SK-N-SH (cell line): ENCODE data around the gene CPM. TPM values are rescaled to one million over a fixed set of nuclear protein-coding genes. Genes with fewer than 3 reads are reported as not detected.
A peak's percentile ranks its signal among the peaks of the same experiment; 100 is the strongest.

Source experiments
- CTCF ChIA-PET: fragments of 300-600, 350-600 bp; formaldehyde crosslinking; extraction: SDS; loops from one replicate; lab custom pipeline; 2021; lab: Yijun Ruan, JAX
- POLR2A ChIA-PET: fragments of 350-600 bp; sonication (Branson Sonifier 250); formaldehyde crosslinking; extraction: SDS; loops from one replicate; lab custom pipeline; 2020; ENCODE audit warnings: antibody characterized with exemption, inconsistent platforms; lab: Yijun Ruan, JAX
- DNase-seq: peaks from one replicate; pipeline ENCODE4 v3.0.0; 2012
- H2AFZ ChIP-seq: fragments of 200-600 bp; sonication (generic); 2 replicates; pipeline ENCODE4 v1.8.1; 2016; ENCODE audit warnings: antibody characterized with exemption, mild to moderate bottlenecking, low read depth
- H3F3A ChIP-seq: fragments of 200-600 bp; sonication (generic); replicated peaks from 2 replicates; pipeline ENCODE3; 2016; ENCODE audit warnings: antibody characterized with exemption, mild to moderate bottlenecking; ENCODE audit not compliant: insufficient read depth
- H3K27ac ChIP-seq, 2 experiments: fragments of 200-500 bp in 1 of 2; fragments of 200-600 bp in 1 of 2; sonication (Bioruptor generic) in 1 of 2; sonication (generic), shearing (Covaris generic) in 1 of 2; 2 replicates each; pipeline versions ENCODE4 v1.5.1 to v1.6.1; 2014 to 2016; ENCODE audit warnings: low read depth in 2 of 2, inconsistent platforms in 1 of 2, low read length in 1 of 2, mild to moderate bottlenecking in 1 of 2, mixed read lengths in 1 of 2
- H3K27me3 ChIP-seq: fragments of 200-600 bp; sonication (generic), shearing (Covaris generic); 2 replicates; pipeline ENCODE4 v1.6.1; 2016; ENCODE audit warnings: mixed run types; ENCODE audit not compliant: insufficient read depth
- H3K36me3 ChIP-seq, 2 experiments: fragments of 200-500 bp in 1 of 2; fragments of 200-600 bp in 1 of 2; sonication (Bioruptor generic) in 1 of 2; sonication (generic) in 1 of 2; replicated peaks in 1 of 2; 2 replicates each; pipeline versions ENCODE3 to v1.5.1; 2014 to 2016; ENCODE audit warnings: low read length in 1 of 2, mild to moderate bottlenecking in 1 of 2; ENCODE audit not compliant: insufficient read depth in 2 of 2, control insufficient read depth in 1 of 2
- H3K4me1 ChIP-seq, 2 experiments: fragments of 200-500 bp in 1 of 2; fragments of 200-600 bp in 1 of 2; sonication (Bioruptor generic) in 1 of 2; sonication (generic), shearing (Covaris generic) in 1 of 2; 2 replicates each; pipeline versions ENCODE4 v1.5.1 to v1.6.1; 2014 to 2016; ENCODE audit warnings: low read depth in 1 of 2, low read length in 1 of 2, mixed run types in 1 of 2; ENCODE audit not compliant: insufficient read depth in 2 of 2, control insufficient read depth in 1 of 2
- H3K4me2 ChIP-seq: fragments of 200-600 bp; sonication (generic), shearing (Covaris generic); 2 replicates; pipeline ENCODE4 v1.6.1; 2017; ENCODE audit warnings: mixed run types
- H3K4me3 ChIP-seq, 2 experiments: fragments of 200-500 bp in 1 of 2; fragments of 200-600 bp in 1 of 2; sonication (Bioruptor generic) in 1 of 2; sonication (generic), shearing (Covaris generic) in 1 of 2; 2 replicates each; pipeline versions ENCODE4 v1.5.1 to v1.8.1; 2014 to 2016; ENCODE audit warnings: low read depth in 2 of 2, inconsistent platforms in 1 of 2, low read length in 1 of 2, mild to moderate bottlenecking in 1 of 2, mixed read lengths in 1 of 2, moderate library complexity in 1 of 2
- H3K79me2 ChIP-seq: fragments of 200-600 bp; sonication (generic); 2 replicates; pipeline ENCODE4 v1.8.1; 2017; ENCODE audit warnings: mild to moderate bottlenecking; ENCODE audit not compliant: insufficient read depth
- H3K9ac ChIP-seq: fragments of 200-600 bp; sonication (generic); 2 replicates; pipeline ENCODE4 v1.6.1; 2017; ENCODE audit warnings: mixed run types
- H3K9me2 ChIP-seq: fragments of 200-600 bp; sonication (generic); 2 replicates; pipeline ENCODE4 v1.6.1; 2017; ENCODE audit warnings: mixed run types
- H3K9me3 ChIP-seq: fragments of 200-600 bp; sonication (generic); 2 replicates; pipeline ENCODE4 v1.6.1; 2017; ENCODE audit warnings: mixed run types, mild to moderate bottlenecking, moderate library complexity
- H4K20me1 ChIP-seq: fragments of 200-600 bp; sonication (generic); 2 replicates; pipeline ENCODE4 v1.6.1; 2017; ENCODE audit warnings: mild to moderate bottlenecking, mixed run types; ENCODE audit not compliant: insufficient read depth
- CHD2 ChIP-seq: fragments of 150-350 bp; IDR thresholded peaks from 2 replicates; pipeline ENCODE4 v1.6.1; 2018; ENCODE audit warnings: low read length; ENCODE audit not compliant: partially characterized antibody
- EZH2phosphoT487 ChIP-seq: fragments of 200-600 bp; sonication (generic); IDR thresholded peaks from 2 replicates; pipeline ENCODE4 v1.6.1; 2017; ENCODE audit warnings: low read depth, mixed run types, mild to moderate bottlenecking, antibody characterized with exemption, moderate library complexity, borderline replicate concordance
- FOSL2 ChIP-seq: IDR thresholded peaks from 2 replicates; pipeline ENCODE4 v1.4.0; 2012; ENCODE audit warnings: low read depth, mild to moderate bottlenecking, moderate library complexity, borderline replicate concordance
- MEF2A ChIP-seq: IDR thresholded peaks from 2 replicates; pipeline ENCODE4 v1.4.0; 2012; ENCODE audit warnings: low read depth, borderline replicate concordance
- NRF1 ChIP-seq: IDR thresholded peaks from 2 replicates; pipeline ENCODE4 v1.6.1; 2012; ENCODE audit warnings: low read depth, mild to moderate bottlenecking, low read length
- PBX3 ChIP-seq: IDR thresholded peaks from 2 replicates; pipeline ENCODE4; 2012
- REST ChIP-seq: IDR thresholded peaks from 2 replicates; pipeline ENCODE4 v1.6.1; 2012; ENCODE audit warnings: mild to moderate bottlenecking, low read depth, low read length, moderate library complexity
- RFX5 ChIP-seq: IDR thresholded peaks from 2 replicates; pipeline ENCODE4 v1.6.1; 2012; ENCODE audit warnings: mild to moderate bottlenecking, improper control_type of control experiment, low read length
- RXRA ChIP-seq: IDR thresholded peaks from 2 replicates; pipeline ENCODE4 v1.4.0; 2012; ENCODE audit warnings: low read depth, mild to moderate bottlenecking, borderline replicate concordance
- SMC3 ChIP-seq: IDR thresholded peaks from 2 replicates; pipeline ENCODE4 v1.6.1; 2012; ENCODE audit warnings: low read depth, low read length, improper control_type of control experiment
- TAF1 ChIP-seq: IDR thresholded peaks from 2 replicates; pipeline ENCODE4 v1.6.1; 2012; ENCODE audit warnings: low read depth, mild to moderate bottlenecking, low read length, moderate library complexity, borderline replicate concordance
- TEAD4 ChIP-seq: IDR thresholded peaks from 2 replicates; pipeline ENCODE4 v1.4.0; 2012; ENCODE audit warnings: mild to moderate bottlenecking, borderline replicate concordance; ENCODE audit not compliant: insufficient read depth
- ZBTB33 ChIP-seq: IDR thresholded peaks from 2 replicates; pipeline ENCODE4 v1.4.0; 2012; ENCODE audit warnings: low read depth, borderline replicate concordance
- WGBS: methylation state at CpG from one replicate; pipeline ENCODE4 v1.1.6; 2017; ENCODE audit warnings: low lambda C conversion rate; 5-methylcytosine and 5-hydroxymethylcytosine counted together
- polyA plus RNA-seq, 3 experiments: library from polyadenylated mRNA; depleted of rRNA; stranded (reverse); fragments of >200 nt; gene quantifications; 2 replicates each; pipeline ENCODE4 v1.2.3, GENCODE V29; 2012
- TF ChIP-seq, protein P1 (sequence below): fragments of 200-600 bp; sonication (generic); IDR thresholded peaks from 2 replicates; pipeline ENCODE4 v1.6.1; 2017; ENCODE audit warnings: antibody characterized with exemption, mild to moderate bottlenecking, moderate library complexity
- TF ChIP-seq, protein P2 (sequence below): fragments of 150-350 bp; IDR thresholded peaks from 2 replicates; pipeline ENCODE4 v1.6.1; 2016; ENCODE audit warnings: mild to moderate bottlenecking, low read depth, low read length

CPM gene
- polyA plus RNA-seq, 1 of the 3 experiments (the other 2 are of a cell fraction): 10.8 TPM

- ChIA-PET CTCF (interaction anchor here (1.1 kb wide), 1 partner anchor 11 kb away, joined by 3 read pairs; no protein-coding TSS in a partner anchor), POLR2A (no interaction called here)
- Histone ChIP-seq H3K4me1 (no peaks in the 10 kb centered on the region; a peak in 1 of 4 replicates), H3K9ac (no peak overlapping the region), H3K79me2 (no peaks in the 10 kb centered on the region), H3K4me3 (no peak overlapping the region), H4K20me1 (no peaks in the 10 kb centered on the region), H2AFZ (peak overlapping the region; percentile 50; the same call in 1 of the 2 replicates), H3F3A (peaks cover 6% of the 10 kb centered on the region), H3K9me2 (no peaks in the 10 kb centered on the region), H3K27ac (no peak overlapping the region), H3K9me3 (no peaks in the 10 kb centered on the region)
- no peak for DNase-seq
- WGBS: 35% methylated on average over 1 of the region's 1 CpG
- no peak for TF ChIP-seq RFX5
- no peak for TF ChIP-seq PBX3
- TF ChIP-seq, protein P1, sequence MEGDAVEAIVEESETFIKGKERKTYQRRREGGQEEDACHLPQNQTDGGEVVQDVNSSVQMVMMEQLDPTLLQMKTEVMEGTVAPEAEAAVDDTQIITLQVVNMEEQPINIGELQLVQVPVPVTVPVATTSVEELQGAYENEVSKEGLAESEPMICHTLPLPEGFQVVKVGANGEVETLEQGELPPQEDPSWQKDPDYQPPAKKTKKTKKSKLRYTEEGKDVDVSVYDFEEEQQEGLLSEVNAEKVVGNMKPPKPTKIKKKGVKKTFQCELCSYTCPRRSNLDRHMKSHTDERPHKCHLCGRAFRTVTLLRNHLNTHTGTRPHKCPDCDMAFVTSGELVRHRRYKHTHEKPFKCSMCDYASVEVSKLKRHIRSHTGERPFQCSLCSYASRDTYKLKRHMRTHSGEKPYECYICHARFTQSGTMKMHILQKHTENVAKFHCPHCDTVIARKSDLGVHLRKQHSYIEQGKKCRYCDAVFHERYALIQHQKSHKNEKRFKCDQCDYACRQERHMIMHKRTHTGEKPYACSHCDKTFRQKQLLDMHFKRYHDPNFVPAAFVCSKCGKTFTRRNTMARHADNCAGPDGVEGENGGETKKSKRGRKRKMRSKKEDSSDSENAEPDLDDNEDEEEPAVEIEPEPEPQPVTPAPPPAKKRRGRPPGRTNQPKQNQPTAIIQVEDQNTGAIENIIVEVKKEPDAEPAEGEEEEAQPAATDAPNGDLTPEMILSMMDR: no peak
- TF ChIP-seq TAF1: no peak
- TF ChIP-seq, protein P2, sequence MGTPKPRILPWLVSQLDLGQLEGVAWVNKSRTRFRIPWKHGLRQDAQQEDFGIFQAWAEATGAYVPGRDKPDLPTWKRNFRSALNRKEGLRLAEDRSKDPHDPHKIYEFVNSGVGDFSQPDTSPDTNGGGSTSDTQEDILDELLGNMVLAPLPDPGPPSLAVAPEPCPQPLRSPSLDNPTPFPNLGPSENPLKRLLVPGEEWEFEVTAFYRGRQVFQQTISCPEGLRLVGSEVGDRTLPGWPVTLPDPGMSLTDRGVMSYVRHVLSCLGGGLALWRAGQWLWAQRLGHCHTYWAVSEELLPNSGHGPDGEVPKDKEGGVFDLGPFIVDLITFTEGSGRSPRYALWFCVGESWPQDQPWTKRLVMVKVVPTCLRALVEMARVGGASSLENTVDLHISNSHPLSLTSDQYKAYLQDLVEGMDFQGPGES: no peak
- TF ChIP-seq REST: no peak
- TF ChIP-seq MEF2A: no peak
- TF ChIP-seq NRF1: no peak
- no peak for TF ChIP-seq CHD2
- no peak for TF ChIP-seq EZH2phosphoT487
- no peak for TF ChIP-seq RXRA
- TF ChIP-seq SMC3: no peak
- TF ChIP-seq FOSL2: no peak
- TF ChIP-seq ZBTB33: no peak
- TF ChIP-seq TEAD4: no peak
- TF ChIP-seq, all 33 proteins: peak for 0
- Histone ChIP-seq H3K27me3 (no peaks in the 10 kb centered on the region), H3K36me3 (no peaks in the 10 kb centered on the region), H3K4me2 (peak overlapping the region; percentile 46; the same call in 1 of the 2 replicates)
Observed at GRCh38 chr12:68970951-68971350, 38.0 kb upstream of the CPM start.
